ENCODE data around the gene TSSC4. TPM values are rescaled to one million over a fixed set of nuclear protein-coding genes. Genes with fewer than 3 reads are reported as not detected.

The TSSC4 gene
- total and polyA plus RNA-seq, 2 of the 13 experiments (the other 11 are each of a cell fraction or from before 2014, with no cell fraction given): 16.2 to 58.6 TPM

DNA sequence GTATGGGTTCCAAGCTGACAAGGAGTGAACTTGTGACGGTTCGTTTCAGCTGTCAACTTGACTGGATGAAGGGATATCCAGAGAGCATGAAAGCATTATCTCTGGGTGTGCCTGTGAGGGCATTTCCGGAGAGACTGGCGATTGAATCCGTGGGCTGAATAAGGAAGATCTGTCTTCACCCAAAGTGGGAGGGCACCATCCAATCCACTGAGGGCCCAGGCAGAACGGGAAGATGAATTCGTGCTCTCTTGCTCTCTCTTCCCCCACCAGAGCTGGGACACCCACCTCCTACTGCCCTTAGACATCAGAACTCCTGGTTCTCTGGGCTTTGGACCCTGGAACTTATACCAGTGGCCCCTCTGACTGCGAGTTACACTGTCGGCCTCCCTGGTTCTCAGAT, 39.0 kb upstream of the TSSC4 start:
- Histone ChIP-seq H3K27me3 (ENCODE audit: control insufficient read depth in 1 of 2, insufficient read depth in 2 of 2, low read length in 2 of 2) (peaks cover 18 to 82% of the 10 kb centered on the region in 2 experiments), H3K9me3 (ENCODE audit: low read length) (no peaks in the 10 kb centered on the region), H4K20me1 (ENCODE audit: insufficient read depth, low read length) (no peaks in the 10 kb centered on the region), H3K4me1 (ENCODE audit: insufficient read depth, low read length) (no peaks in the 10 kb centered on the region), H3K27ac (ENCODE audit: extremely low read length, insufficient read depth, low read length) (no peak overlapping the region), H2AFZ (ENCODE audit: low read length) (no peak overlapping the region), H3K9ac (ENCODE audit: insufficient read depth, low read depth, low read length) (no peak overlapping the region), H3K4me3 (replicated peaks in 1 of 3; ENCODE audit: insufficient read depth in 1 of 3, low read depth in 2 of 3, low read length in 3 of 3) (no peak overlapping the region), H3K36me3 (replicated peaks in 1 of 2; ENCODE audit: control insufficient read depth in 1 of 2, insufficient read depth in 2 of 2, low read length in 2 of 2) (no peaks in the 10 kb centered on the region), H3K4me2 (ENCODE audit: low read depth, low read length) (no peak overlapping the region), H3K79me2 (ENCODE audit: insufficient read depth, low read length) (no peaks in the 10 kb centered on the region)
- WGBS (ENCODE audit: low lambda C conversion rate): 3% methylated on average over 5 of the region's 9 CpGs
- no TSS peak for BruUV-seq (replicated peaks)
- ChIA-PET POLR2A (no interaction called here), CTCF (ENCODE audit: low intra/inter-chr PET ratio, low total read pairs) (no interaction called here)
- no peak for ATAC-seq
- TF ChIP-seq ZNF329 (CRISPR knock-in tag; IDR thresholded peaks at IDR 0.05; ENCODE audit: low read depth) (no peak), ZNF644 (CRISPR knock-in tag; IDR thresholded peaks at IDR 0.05; ENCODE audit: low read depth) (no peak), TCF7 (IDR thresholded peaks at IDR 0.05; ENCODE audit: low read depth) (no peak), ZKSCAN5 (CRISPR knock-in tag; IDR thresholded peaks at IDR 0.05) (no peak), ZBTB3 (CRISPR knock-in tag; IDR thresholded peaks at IDR 0.05; ENCODE audit: borderline replicate concordance, low read depth) (no peak), ZNF75D (CRISPR knock-in tag; IDR thresholded peaks at IDR 0.05; ENCODE audit: borderline replicate concordance) (no peak), FOXC1 (CRISPR knock-in tag; IDR thresholded peaks at IDR 0.05; ENCODE audit: borderline replicate concordance) (no peak), ETV5 (CRISPR knock-in tag; IDR thresholded peaks at IDR 0.05; ENCODE audit: borderline replicate concordance) (no peak), ZNF556 (CRISPR knock-in tag; IDR thresholded peaks at IDR 0.05; ENCODE audit: borderline replicate concordance) (no peak), ZNF792 (CRISPR knock-in tag; IDR thresholded peaks at IDR 0.05) (no peak), ZFX (CRISPR knock-in tag; IDR thresholded peaks at IDR 0.05; ENCODE audit: low read depth) (no peak), ZNF678 (CRISPR knock-in tag; IDR thresholded peaks at IDR 0.05) (no peak), SIN3A (IDR thresholded peaks at IDR 0.05; ENCODE audit: borderline replicate concordance, low read depth, low read length) (no peak)
- TF ChIP-seq, protein P1, sequence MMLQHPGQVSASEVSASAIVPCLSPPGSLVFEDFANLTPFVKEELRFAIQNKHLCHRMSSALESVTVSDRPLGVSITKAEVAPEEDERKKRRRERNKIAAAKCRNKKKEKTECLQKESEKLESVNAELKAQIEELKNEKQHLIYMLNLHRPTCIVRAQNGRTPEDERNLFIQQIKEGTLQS (CRISPR knock-in tag; IDR thresholded peaks at IDR 0.05): no peak
- TF ChIP-seq, protein P2, sequence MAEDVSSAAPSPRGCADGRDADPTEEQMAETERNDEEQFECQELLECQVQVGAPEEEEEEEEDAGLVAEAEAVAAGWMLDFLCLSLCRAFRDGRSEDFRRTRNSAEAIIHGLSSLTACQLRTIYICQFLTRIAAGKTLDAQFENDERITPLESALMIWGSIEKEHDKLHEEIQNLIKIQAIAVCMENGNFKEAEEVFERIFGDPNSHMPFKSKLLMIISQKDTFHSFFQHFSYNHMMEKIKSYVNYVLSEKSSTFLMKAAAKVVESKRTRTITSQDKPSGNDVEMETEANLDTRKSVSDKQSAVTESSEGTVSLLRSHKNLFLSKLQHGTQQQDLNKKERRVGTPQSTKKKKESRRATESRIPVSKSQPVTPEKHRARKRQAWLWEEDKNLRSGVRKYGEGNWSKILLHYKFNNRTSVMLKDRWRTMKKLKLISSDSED (CRISPR knock-in tag; IDR thresholded peaks at IDR 0.05): no peak
- intact Hi-C loops (cut with micrococcal nuclease; ENCODE audit: unreplicated experiment): no loop called here
- DNase-seq (ENCODE audit: low spot score): no peak
- in situ Hi-C loops (cut with HindIII; ENCODE audit: extremely low pct_ligation_motif_present, low pct_unique_long_range_greater_than_20kb): no loop called here
- FAIRE-seq: no peak

Measured in HepG2 (cell line).